NCI-H146 (cell line): Measurements from ENCODE around the gene SPRY1.

Source experiments
- DNase-seq: peaks from one replicate; lab custom pipeline; 2025; lab: John Stamatoyannopoulos, UW

Gene SPRY1, protein sequence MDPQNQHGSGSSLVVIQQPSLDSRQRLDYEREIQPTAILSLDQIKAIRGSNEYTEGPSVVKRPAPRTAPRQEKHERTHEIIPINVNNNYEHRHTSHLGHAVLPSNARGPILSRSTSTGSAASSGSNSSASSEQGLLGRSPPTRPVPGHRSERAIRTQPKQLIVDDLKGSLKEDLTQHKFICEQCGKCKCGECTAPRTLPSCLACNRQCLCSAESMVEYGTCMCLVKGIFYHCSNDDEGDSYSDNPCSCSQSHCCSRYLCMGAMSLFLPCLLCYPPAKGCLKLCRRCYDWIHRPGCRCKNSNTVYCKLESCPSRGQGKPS

DNA sequence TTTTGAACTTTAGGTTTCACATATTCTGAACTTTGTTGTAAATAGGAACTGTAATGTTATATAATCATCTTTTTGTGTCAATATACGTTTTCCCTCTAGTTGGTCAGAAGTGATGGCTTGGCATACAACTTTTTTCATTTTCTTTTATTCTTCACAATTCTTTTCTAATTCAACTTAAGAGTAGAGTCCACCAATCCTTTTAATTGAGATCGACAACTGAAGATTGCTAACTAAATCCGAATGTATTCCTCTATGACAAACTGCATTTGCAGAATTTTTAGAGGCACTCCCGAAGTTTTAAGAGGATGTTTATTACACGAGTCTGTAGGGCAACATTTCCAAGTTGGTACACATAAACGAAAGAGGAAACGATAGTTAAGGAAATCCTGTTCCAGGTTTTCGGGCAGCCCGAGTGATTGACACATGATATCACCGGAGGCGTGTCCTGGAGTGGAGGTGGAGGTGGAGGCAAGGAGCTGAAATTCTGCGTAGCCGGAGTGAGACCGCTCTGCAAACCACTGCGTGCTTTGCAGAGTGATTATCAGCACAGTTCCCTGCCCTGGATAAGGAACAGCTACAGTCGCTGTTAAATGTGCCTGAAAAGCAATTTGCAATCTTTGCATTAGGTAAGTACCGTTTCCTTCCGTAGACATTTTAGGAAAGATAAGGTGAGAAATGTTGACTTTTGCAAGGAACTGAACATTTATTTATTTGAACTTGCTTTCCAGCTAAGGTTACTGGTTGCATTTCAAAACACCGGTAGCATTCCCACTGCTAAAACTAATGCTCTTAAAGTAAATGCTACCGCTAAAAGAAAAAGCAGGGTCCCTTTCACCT is at the start of gene SPRY1:
TSS of gene SPRY1 (plus strand) at position 489 of the 837 bp plus-strand sequence. CDS start 4,797 bp downstream, outside the sequence.
- peak; percentile 88 for DNase-seq

DNA sequence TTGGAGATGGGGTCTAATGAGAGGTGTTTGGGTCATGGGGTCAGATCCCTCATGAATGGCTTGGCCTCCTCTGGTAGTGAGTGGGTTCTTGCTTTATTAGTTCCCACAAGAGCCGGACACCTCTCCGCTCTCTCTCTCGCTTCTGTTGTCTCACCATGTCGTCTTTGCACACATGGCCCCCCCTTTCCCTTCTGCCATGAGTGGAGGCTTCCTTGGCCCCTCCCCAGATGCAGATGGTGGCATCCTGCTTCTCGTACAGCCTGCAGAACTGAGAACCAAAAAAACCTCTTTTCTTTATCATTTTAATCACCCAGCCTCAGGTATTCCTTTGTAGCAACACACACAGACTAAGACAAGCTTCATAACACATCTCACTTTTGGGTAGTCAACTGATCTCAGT is 49.6 kb upstream of the SPRY1 start:
- DNase-seq: no peak

DNA sequence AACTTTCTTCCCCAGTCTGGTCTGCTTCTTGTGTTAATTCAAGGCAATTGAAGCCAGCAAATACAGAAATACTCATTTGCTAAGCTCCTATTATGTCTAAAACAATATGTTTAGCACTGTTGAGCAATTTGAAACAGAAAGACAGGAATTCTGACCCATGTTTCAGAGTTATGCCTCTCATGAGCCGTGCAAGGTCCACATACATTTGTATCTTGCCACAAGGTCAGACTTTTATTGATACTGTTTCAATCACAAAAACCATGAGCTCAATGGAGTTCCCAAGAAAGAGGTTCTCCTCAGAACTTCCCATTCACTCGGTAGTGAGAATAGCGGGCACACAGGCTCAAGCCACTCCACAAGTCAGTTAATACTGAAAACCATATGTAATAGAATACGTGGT is 47.6 kb upstream of the SPRY1 start:
- DNase-seq: no peak

DNA sequence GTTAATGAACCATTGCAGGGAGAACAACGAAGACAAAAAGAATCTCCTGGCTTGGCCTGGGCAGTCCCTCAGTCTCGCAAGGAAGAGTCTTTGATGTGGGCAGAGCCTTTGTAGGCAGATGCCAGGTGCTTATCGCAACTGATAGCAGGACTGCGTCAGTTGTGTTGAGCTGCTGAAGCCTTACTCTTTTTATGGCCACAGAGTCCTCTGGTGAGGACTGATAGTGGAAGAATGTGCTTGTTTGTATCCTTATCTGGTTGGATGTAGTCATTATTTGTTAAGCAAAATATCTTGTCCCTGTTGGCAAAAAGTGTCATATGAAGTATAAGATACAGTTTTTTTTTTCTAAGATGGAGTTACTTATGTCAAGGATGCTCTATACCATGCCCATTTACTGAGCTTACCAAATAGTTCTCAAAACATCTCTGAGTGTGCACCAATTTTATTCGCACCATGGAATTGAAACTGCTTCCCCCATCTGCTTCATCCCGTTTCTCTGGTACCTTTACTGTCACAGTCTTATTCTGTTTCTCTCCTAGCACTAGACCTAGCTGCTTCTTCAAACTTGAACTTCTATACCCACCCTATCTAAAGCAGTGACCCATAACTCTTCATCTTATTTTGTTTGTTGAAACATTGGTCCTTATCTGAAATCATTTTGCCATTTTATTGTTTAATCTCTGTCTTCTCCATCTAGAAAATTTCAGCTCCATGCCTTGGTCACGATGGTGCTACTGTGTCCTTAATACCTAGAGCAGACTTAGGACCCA is 47.0 kb upstream of the SPRY1 start:
- no peak for DNase-seq

DNA sequence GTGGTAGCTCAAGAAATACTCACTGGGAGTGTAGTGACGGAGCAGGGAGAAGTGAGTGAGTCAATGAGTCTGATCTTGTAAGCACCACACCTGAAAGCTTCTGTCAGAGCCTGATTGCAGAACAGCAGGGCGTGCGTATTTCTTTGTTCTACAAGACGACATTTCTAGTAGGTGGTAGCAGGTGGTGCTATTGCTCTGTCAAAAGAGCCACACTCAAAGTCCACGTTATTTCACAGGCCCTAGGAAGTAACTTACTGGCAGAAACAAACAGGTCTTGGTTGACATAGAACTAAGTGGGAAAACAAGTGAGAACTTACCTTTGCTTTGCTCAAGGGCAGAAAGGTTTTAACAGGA is 46.4 kb upstream of the SPRY1 start:
- peak; percentile 84 for DNase-seq

DNA sequence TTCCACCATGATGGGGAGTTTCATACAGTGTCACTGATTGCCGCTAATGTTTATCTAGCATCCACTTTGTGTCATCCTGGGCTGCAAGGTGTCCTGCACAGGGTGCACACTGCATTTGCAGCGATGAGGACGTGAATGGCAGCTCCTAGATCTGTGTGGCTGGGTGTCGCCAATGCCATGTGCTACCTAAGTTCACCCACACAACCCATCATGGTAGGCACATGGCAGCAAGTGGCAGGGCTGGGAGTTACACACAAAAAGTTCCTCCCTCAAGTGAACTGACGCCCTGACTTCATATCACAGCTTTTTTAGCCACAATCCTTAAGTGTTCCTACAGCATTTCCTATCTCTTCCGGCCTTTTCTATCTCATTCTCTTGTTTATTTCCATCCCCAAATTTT is 45.9 kb upstream of the SPRY1 start:
- no peak for DNase-seq

DNA sequence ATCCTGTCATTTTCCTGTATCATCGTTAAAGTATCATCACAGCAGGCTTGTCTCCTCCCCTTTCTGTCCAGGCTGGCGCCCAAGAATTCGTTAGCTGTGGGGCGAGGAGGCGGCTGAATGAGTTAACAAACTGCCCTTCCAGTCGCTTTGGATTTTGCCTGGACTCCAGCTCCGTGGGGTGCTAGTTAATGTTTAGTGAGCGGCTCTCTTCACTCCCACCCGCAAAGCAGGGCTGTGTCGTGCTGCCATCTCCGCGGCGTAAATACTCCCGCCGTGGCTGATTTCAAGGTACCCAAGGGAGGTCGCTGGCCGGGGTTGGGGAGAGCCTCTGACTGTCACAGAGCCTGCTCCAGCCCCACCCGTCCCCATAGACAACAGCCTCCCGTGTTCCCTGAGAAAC is 44.9 kb upstream of the SPRY1 start:
- DNase-seq: no peak

DNA sequence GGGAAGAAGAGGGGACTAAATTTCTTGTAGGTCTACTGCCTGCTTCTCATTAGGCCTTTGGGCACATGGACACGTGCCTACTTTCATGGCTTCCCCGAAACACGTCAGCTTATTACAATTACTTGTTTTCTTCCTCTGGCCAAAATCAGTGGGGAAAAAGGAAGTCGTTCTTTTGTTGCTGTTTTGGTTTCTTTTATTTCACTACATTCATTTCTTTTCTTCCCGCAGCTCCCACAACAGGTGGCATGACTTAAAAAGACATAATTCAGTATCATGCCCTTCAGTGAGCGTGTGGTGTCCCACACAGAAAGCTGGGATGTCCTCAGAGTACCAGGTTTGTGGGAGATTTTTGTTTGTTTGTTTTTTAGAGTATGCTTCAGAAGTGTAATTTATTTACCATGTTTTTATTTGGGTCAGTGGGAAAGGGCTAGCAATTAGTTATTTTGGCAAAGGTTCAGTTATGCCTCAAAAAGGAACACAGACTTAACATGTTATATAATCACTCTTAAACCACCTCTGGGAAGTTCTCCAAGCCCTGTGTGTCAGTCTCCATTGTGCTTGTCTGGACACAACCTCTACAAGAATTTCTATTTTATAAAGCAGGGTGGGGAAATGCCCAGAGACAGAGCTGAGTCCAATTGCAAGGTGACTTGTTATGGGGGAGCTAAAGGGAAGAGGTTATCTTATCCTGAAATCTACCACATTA is 44.2 kb upstream of the SPRY1 start:
- DNase-seq: no peak

DNA sequence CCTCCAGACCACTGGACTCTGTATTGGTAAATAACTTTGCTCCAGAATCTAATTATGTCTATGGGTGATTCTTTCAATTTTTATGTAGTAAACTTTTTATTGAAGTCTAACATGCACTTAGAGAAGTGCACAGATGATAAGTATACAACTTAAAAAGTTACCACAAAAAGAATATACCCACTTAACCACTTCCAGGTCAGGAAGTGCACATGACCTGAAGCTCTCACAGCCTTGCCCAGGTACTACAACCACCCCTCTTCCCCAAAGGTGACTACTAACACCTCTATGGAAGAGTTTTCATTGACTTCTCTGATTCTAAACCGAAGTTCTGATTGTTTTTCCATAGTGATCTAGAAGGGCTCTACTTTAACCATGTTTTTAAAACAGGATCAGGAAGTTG is 43.6 kb upstream of the SPRY1 start:
- DNase-seq: no peak

DNA sequence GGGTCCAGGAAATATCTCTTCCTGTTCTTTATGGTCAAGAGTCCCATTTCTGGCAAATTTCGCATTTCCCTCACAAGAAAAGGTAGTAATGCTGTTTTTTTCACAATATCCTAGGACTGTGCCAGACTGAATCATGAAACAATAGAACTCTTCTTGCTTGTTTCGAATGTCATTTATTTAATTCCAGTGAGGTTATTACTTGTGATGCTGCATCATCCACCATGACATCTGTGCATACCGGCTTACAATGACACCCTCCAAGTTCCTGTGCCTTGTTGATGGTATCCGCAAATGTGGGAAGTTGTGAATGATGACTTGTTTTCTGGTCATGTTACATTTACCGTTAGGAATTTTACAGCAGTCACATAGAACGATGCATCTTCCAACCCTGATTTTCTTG is 42.9 kb upstream of the SPRY1 start:
- no peak for DNase-seq

DNA sequence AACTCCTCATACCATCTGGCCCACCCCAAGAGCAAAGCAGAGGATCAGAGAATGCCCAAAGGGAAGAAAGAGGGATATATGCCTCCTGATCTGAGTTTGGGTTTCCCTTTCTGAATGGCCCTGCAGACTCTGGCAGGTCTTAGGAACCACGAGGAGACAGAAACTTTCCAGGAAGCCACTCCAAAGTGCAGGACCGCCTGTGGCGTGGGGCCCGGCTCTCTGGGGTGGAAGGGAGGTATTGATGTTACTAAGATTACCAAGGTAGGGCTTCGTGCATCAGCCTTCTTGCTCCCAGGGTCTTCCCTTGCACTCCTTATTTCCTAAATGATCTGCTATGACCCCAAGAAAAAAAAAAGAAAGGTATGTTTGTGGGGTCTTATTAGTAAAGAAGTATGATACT is 41.9 kb upstream of the SPRY1 start:
- DNase-seq: no peak

DNA sequence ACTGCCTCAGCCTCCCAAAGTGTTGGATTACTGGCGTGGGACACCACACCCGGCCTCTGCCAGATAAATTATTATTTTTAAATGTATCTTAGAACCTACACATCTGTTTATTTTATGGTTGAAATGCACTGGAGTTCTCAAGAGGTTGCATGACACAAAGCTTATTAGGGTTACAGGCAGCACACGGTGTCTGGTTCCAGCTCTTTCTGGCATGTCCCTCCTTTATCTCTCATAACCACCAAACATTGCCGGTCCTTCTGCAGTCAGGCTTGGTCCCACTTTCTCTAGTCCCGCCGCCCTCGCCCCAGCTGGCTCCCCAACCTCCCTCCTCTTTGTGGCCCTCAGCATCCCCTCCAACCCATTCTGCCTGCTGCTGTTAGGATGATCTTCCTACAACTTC is 39.7 kb upstream of the SPRY1 start:
- DNase-seq: no peak

DNA sequence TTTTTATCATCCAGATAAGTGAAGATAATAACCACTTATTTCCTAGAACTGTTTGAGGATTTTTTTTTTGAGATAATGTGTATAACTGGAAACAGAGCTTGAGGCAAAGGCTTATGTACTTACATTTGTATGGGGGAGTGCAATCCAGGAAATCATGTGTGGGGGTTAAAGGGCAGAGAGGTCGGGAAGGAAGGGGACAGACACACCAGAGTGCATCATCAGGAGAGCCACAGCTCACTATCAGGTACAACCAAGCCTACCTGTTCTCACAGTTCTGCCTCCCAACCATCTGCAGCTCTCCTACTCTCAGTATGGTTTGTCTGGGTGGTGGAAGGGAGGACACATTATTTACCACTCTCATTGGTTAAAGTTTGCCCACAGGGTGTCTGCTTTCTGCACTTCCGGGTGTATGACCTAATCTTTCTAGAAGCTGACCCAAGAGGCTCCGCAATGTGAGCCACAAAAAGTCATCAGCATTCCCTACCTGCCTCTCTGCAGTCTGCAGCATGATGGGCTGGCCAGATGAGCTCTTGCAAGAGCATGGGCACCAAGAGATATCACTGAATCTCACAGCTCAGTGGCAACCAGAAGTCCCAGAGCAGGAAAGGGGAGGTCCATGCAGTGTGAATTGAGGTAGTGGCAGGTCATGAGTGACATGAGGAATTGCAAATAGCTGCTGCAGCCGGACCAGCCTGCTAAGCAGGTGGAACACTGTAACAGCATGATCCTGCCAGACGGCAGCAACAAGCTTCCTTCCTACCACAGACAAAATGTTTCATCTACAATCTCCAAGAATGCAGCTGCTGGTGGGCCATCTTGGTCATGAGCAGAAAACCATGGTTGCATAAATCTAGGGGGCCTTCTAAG is 36.9 kb upstream of the SPRY1 start:
- no peak for DNase-seq

DNA sequence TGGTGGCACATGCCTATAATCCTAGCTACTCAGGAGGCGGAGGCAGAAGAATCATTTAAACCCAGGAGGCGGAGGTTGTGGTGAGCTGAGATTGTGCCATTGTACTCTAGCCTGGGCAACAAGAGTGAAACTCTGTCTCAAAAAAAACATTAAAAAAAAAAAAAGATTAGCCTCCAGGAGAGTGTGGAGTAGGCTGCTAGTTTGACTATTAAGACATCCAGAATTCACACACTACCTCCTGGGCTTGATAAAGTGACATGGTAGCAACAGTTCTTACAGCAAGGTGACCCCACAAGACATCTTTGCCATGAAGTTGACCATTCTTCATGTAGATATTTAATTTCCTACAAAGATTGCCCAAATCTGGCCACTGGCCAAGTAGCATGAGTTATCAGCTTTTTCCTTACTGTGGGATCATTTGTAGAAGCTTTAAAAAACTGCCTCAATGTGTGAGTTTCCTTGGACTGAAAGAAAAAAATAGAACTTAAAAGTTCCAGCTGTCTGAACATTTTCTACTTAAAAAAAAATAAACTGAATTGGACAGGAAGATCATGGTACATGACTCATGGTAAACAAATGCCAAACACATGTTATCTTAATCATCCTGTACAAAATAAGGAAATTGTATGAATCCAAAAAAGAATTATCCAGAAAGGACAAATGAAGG is 35.3 kb upstream of the SPRY1 start:
- no peak for DNase-seq

DNA sequence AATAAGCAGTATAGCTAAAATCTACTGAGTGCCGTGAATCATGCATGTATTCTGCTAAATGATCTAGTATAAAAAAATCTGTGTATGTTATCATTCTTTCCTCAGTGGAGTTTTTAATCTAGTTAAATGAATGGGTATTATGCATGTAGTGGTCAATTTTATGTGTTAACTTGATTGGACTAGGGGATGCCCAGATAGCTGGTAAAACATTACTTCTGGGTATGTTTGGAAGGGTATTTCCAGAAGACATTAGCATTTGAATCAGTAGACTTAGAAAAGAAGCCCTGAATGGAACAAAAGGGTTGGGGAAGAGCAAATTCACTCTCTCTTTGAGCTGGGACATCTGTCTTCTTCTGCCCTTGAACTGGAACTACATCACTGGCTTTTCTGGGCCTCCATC is 34.5 kb upstream of the SPRY1 start:
- DNase-seq: no peak

DNA sequence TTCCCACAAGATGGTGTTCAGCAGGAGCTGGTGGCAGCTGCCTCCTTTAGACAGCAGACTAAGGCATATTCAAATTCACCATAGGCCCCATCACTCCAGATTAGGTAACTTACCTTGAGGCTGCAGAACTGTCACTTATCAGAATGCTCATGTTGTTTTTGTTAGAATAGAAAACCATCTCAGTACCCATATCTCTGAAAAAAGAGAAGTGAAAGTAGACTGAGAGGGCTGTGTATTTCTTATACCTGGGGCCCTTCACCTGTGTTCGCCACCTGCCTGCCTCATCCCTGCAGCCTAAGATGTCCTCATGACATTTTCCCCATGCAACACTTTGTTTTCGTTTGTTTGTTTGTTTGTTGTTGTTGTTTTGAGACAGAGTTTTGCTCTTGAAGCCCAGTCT is 32.9 kb upstream of the SPRY1 start:
- no peak for DNase-seq

DNA sequence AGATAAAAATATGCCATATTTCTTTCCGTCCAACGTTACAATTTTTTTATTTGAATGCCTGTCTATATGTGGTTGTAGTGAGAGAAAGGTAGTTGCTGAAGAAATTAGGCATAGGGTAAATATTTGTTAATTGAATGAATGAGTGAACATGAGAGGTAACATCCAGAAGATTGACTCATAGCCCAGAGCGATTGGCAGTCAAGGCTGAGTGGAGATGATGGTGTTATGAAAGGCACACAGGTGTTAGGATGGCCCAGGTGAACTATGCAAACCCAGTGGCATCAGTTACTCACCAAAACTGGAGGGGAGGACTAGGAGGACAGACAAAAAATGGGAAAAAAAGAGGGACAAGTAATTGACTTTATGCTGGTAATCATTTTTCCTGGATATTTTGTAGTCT is 31.7 kb upstream of the SPRY1 start:
- no peak for DNase-seq

DNA sequence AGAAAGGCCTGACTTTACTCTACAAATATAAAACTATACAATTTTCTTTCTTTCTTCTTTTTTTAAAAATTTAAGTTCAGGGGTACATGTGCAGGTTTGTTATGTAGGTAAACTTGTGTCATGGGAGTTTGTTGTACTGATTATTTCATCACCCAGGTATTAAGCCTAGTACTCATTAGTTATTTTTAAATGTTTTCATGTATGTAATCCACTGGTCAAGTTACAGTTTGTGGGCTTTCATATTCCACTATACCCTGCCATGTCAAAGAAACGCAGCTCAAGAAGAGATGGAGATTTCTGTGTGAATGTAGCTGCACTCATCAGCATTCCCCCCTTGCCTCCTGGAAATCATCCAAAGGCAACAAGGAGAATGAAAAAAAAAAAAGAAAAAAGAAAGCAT is 31.2 kb upstream of the SPRY1 start:
- DNase-seq: no peak

DNA sequence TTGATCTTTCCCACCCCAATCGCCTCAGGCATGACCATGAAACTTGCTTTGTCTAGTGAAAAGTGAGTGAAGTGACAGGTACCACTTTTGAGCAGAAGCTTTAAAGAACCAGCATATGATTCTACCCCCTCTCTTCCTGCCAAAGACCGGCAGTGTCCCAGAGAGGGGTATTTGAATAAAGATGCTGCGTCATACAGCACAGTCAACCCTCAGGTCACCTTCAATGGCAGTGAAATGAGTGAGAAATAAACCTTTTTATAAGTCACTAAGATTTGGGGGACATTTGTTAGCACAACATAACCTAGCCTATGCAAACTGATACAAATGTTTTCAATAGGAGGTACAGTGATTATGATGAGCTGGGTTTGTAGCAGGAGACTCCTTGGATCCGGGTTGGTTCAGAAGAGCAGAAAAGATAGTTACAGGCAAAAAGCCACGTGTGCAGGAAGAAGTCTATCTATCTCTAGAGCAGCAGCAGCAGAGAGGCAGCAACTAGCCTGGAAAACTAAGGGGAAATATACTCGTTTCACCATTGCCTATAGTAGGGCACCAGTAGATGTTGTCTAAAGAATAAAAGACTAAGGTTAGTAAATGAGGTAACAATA is 30.3 kb upstream of the SPRY1 start:
- DNase-seq: no peak

DNA sequence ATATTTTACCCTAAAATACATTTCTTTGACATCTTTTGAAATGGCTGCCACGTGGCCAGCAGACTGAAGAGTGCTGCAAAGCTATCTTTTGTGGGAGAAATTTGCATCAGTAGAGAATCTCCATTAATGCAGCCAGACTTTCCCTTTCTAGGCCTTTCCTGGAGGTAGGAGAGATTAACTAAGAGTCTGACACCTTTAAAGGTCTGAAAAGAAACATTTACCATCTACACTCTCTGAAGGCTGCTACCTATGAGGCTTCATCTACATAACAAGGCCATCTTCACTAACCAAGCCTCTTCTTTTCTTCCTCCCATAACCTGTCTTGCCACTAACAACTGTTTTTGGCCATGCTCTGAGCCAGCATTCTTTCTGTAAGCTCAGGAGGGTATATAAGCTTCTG is 17.8 kb upstream of the SPRY1 start:
- no peak for DNase-seq
